HepG2 (cell line): ENCODE results near the gene KRTAP10-6. TPM values are rescaled to one million over a fixed set of nuclear protein-coding genes. Genes with fewer than 3 reads are reported as not detected.

ENCODE experiments used
- ATAC-seq: fragments of 200-7000 bp; cut with Tn5 transposase; 3 replicates; pipeline ENCODE4 v1.9.1; 2020; ENCODE audit warnings: mild to moderate bottlenecking, moderate library complexity
- BruUV-seq: library from RNA; stranded (reverse); fragments of 400-500 nt; replicated peaks from 2 replicates; lab custom pipeline; 2021; lab: Mats Ljungman, UMichigan
- CTCF ChIA-PET: fragments of 300-600 bp; formaldehyde crosslinking; extraction: SDS; loops from one replicate; lab custom pipeline; 2021; ENCODE audit warnings: low total read pairs, inconsistent platforms, low intra/inter-chr PET ratio; lab: Yijun Ruan, JAX
- POLR2A ChIA-PET: fragments of 350-600 bp; sonication (Branson Sonifier 250); formaldehyde crosslinking; loops from one replicate; lab custom pipeline; 2020; ENCODE audit warnings: antibody characterized with exemption, inconsistent platforms; lab: Yijun Ruan, JAX
- DNase-seq: peaks from one replicate; pipeline ENCODE4 v3.0.0-alpha.2; 2015; ENCODE audit warnings: low spot score
- FAIRE-seq: peaks from 3 replicates; lab custom pipeline; 2011; peaks lifted over from hg19 to GRCh38; lab: Jason Lieb, UNC
- H2AFZ ChIP-seq: one replicate; pipeline ENCODE4 v1.6.1; 2011; ENCODE audit warnings: low read length, inconsistent platforms
- H3K27ac ChIP-seq: fragments of 300-600 bp; 3 replicates; pipeline ENCODE4 v1.8.0; 2011; ENCODE audit warnings: mixed run types, mild to moderate bottlenecking, mixed read lengths, low read length, inconsistent platforms; ENCODE audit not compliant: insufficient read depth; ENCODE audit errors: extremely low read length
- H3K27me3 ChIP-seq, 2 experiments: fragments of 200-600 bp in 1 of 2; 2 replicates in 1 of 2; 3 replicates in 1 of 2; pipeline versions ENCODE4 v1.6.0 to v1.8.0; 2011; ENCODE audit warnings: low read length in 2 of 2, mild to moderate bottlenecking in 2 of 2, moderate library complexity in 2 of 2, inconsistent platforms in 1 of 2; ENCODE audit not compliant: insufficient read depth in 2 of 2, control insufficient read depth in 1 of 2
- H3K36me3 ChIP-seq, 2 experiments: fragments of 200-600 bp in 1 of 2; replicated peaks in 1 of 2; 2 replicates in 1 of 2; 3 replicates in 1 of 2; pipeline versions ENCODE4 v1.5.1 to v1.8.0; 2011; ENCODE audit warnings: low read length in 2 of 2, inconsistent platforms in 1 of 2; ENCODE audit not compliant: insufficient read depth in 2 of 2, control insufficient read depth in 1 of 2
- H3K4me1 ChIP-seq: 2 replicates; pipeline ENCODE4 v1.5.1; 2012; ENCODE audit warnings: low read length, inconsistent platforms; ENCODE audit not compliant: insufficient read depth
- H3K4me2 ChIP-seq: 2 replicates; pipeline ENCODE4 v1.6.0; 2011; ENCODE audit warnings: low read depth, low read length, inconsistent platforms
- H3K4me3 ChIP-seq, 3 experiments: fragments of 200-600 bp in 1 of 3; sonication (generic), shearing (Covaris generic) in 1 of 3; replicated peaks in 1 of 3; 2 replicates each; pipeline ENCODE4 v1.5.1; 2011 to 2016; ENCODE audit warnings: low read length in 3 of 3, inconsistent platforms in 2 of 3, low read depth in 2 of 3, mild to moderate bottlenecking in 2 of 3, control low read depth in 1 of 3, mixed read lengths in 1 of 3; ENCODE audit not compliant: insufficient read depth in 1 of 3
- H3K79me2 ChIP-seq: one replicate; pipeline ENCODE4 v1.6.1; 2011; ENCODE audit warnings: low read length, inconsistent platforms; ENCODE audit not compliant: insufficient read depth
- H3K9ac ChIP-seq: 2 replicates; pipeline ENCODE4 v1.6.0; 2011; ENCODE audit warnings: mild to moderate bottlenecking, low read depth, low read length, inconsistent platforms; ENCODE audit not compliant: insufficient read depth
- H3K9me3 ChIP-seq: 2 replicates; pipeline ENCODE4 v1.5.1; 2012; ENCODE audit warnings: mild to moderate bottlenecking, low read length
- H4K20me1 ChIP-seq: 2 replicates; pipeline ENCODE4 v1.6.0; 2011; ENCODE audit warnings: inconsistent platforms, mild to moderate bottlenecking, low read length, moderate library complexity; ENCODE audit not compliant: insufficient read depth
- CHD4 ChIP-seq: fragments of 200-600 bp; sonication (generic); IDR thresholded peaks from 2 replicates; pipeline ENCODE4 v1.7.0; 2017; ENCODE audit warnings: mild to moderate bottlenecking, low read length, borderline replicate concordance
- GATAD2A ChIP-seq: IDR thresholded peaks from 2 replicates; pipeline ENCODE4 v1.6.1; 2016
- GTF3A ChIP-seq: sonication (generic); formaldehyde crosslinking; conservative IDR thresholded peaks from 2 replicates; pipeline ENCODE4 v1.4.0; 2020; ENCODE audit warnings: mild to moderate bottlenecking, missing genetic modification reagents
- HNF4A ChIP-seq: sonication (generic); formaldehyde crosslinking; IDR thresholded peaks from 2 replicates; pipeline ENCODE4 v1.4.0; 2020; ENCODE audit warnings: missing genetic modification reagents
- HNRNPL ChIP-seq: fragments of 200-400 bp; formaldehyde crosslinking; IDR thresholded peaks from 2 replicates; pipeline ENCODE4 v1.6.1; 2017; ENCODE audit warnings: mild to moderate bottlenecking, low read depth, low read length
- HOXD1 ChIP-seq: sonication (generic); formaldehyde crosslinking; IDR thresholded peaks from 2 replicates; pipeline ENCODE4 v1.5.0; 2020; ENCODE audit warnings: missing genetic modification reagents
- JUNB ChIP-seq: sonication (generic); formaldehyde crosslinking; IDR thresholded peaks from 2 replicates; pipeline ENCODE4 v1.8.0; 2022; ENCODE audit warnings: missing genetic modification reagents, mild to moderate bottlenecking, borderline replicate concordance
- MEIS1 ChIP-seq: sonication (generic); formaldehyde crosslinking; IDR thresholded peaks from 2 replicates; pipeline ENCODE4 v1.9.0; 2021; ENCODE audit warnings: mild to moderate bottlenecking, missing genetic modification reagents, moderate library complexity, borderline replicate concordance
- NR0B2 ChIP-seq: sonication (generic); formaldehyde crosslinking; IDR thresholded peaks from 2 replicates; pipeline ENCODE4 v1.4.0; 2020; ENCODE audit warnings: mild to moderate bottlenecking, missing genetic modification reagents
- RBAK ChIP-seq: sonication (generic); formaldehyde crosslinking; IDR thresholded peaks from 2 replicates; pipeline ENCODE4 v1.5.1; 2020; ENCODE audit warnings: mild to moderate bottlenecking, missing genetic modification reagents
- ZBTB39 ChIP-seq: sonication (generic); formaldehyde crosslinking; IDR thresholded peaks from 2 replicates; pipeline ENCODE4 v1.5.0; 2020; ENCODE audit warnings: missing genetic modification reagents
- ZMAT3 ChIP-seq: sonication (generic); formaldehyde crosslinking; conservative IDR thresholded peaks from 2 replicates; pipeline ENCODE4 v1.7.0; 2021; ENCODE audit warnings: missing genetic modification reagents
- ZNF337 ChIP-seq: sonication (generic); formaldehyde crosslinking; IDR thresholded peaks from 2 replicates; pipeline ENCODE4 v1.5.1; 2020; ENCODE audit warnings: missing genetic modification reagents, low read depth, mild to moderate bottlenecking, borderline replicate concordance
- ZNF33A ChIP-seq: sonication (generic); formaldehyde crosslinking; IDR thresholded peaks from 2 replicates; pipeline ENCODE4 v1.5.1; 2020; ENCODE audit warnings: missing genetic modification reagents, mild to moderate bottlenecking, moderate library complexity, borderline replicate concordance
- ZNF430 ChIP-seq: sonication (generic); formaldehyde crosslinking; IDR thresholded peaks from 2 replicates; pipeline ENCODE4 v1.9.0; 2021; ENCODE audit warnings: mild to moderate bottlenecking, missing genetic modification reagents
- ZNF644 ChIP-seq: IDR thresholded peaks from 2 replicates; pipeline ENCODE4 v1.6.1; 2016; ENCODE audit warnings: low read depth
- ZNF7 ChIP-seq: IDR thresholded peaks from 2 replicates; pipeline ENCODE4 v1.6.1; 2016; ENCODE audit warnings: missing biosample characterization, missing genetic modification reagents
- WGBS: methylation state at CpG from one replicate; pipeline ENCODE4 v1.1.6; 2017; ENCODE audit warnings: low lambda C conversion rate; 5-methylcytosine and 5-hydroxymethylcytosine counted together
- in situ Hi-C: cut with HindIII; loops from 2 replicates; pipeline ENCODE4 v1.10.0; 2017; ENCODE audit warnings: low pct_unique_long_range_greater_than_20kb; ENCODE audit not compliant: extremely low pct_ligation_motif_present
- intact Hi-C: fragments of 100-400 bp; cut with micrococcal nuclease; formaldehyde crosslinking; loops from one replicate; pipeline ENCODE4 v1.10.0; 2022; ENCODE audit not compliant: unreplicated experiment
- polyA plus RNA-seq, 8 experiments: library from polyadenylated mRNA; depleted of rRNA in 3 of 8; stranded (reverse) in 7 of 8; unstranded in 1 of 8; fragments of >200 nt; fragmentation: Illumina TruSeq in 4 of 8; extraction: Trizol in 4 of 8; gene quantifications; 2 replicates each; pipeline versions ENCODE4 v1.2.1 to v1.2.3, GENCODE V29; 2011 to 2016; ENCODE audit warnings: low read depth in 4 of 8, missing spikeins in 1 of 8, mixed read lengths in 1 of 8; ENCODE audit not compliant: insufficient read depth in 1 of 8
- total RNA-seq, 5 experiments: library from RNA; depleted of rRNA; stranded (reverse); fragments of >200 nt; fragmentation: Illumina TruSeq; extraction: Trizol; gene quantifications; 2 replicates each; pipeline ENCODE4 v1.2.3, GENCODE V29; 2016; ENCODE audit warnings: low read depth in 1 of 5
- TF ChIP-seq, protein P1 (sequence below): sonication (generic); formaldehyde crosslinking; IDR thresholded peaks from 2 replicates; pipeline ENCODE4 v1.4.0; 2020; ENCODE audit warnings: missing genetic modification reagents
- TF ChIP-seq, protein P2 (sequence below), 2 experiments: sonication (generic) in 1 of 2; formaldehyde crosslinking in 1 of 2; IDR thresholded peaks; 2 replicates each; pipeline versions ENCODE4 v1.5.1 to v1.6.1; 2011 to 2020; ENCODE audit warnings: borderline replicate concordance in 1 of 2, low read depth in 1 of 2, low read length in 1 of 2, mild to moderate bottlenecking in 1 of 2, missing genetic modification reagents in 1 of 2, moderate library complexity in 1 of 2

KRTAP10-6 gene
- total and polyA plus RNA-seq, 2 of the 13 experiments (the other 11 are each of a cell fraction or from before 2014, with no cell fraction given), result not detected

DNA sequence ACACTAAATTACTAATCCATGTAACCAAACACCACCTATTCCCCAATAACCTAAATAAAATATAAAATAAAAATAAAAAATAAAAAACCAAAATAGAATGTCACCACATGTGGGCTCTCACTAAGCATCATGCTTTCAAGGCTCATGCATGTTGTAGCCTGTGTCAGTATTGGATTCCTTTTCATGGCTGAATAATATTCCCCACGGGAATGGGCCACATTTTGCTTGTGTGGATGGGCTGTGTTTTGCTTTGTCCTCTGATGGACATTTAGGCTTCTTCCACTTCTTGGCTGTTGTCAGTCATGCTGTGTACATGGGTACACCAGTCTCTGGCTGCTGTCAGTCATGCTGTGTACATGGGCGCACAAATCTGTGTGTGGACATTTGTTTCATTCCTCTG lies 3.2 kb downstream of the KRTAP10-6 start (continued):
- TF ChIP-seq HNF4A (CRISPR knock-in tag), result no peak
- no peak for TF ChIP-seq JUNB (CRISPR knock-in tag)

DNA sequence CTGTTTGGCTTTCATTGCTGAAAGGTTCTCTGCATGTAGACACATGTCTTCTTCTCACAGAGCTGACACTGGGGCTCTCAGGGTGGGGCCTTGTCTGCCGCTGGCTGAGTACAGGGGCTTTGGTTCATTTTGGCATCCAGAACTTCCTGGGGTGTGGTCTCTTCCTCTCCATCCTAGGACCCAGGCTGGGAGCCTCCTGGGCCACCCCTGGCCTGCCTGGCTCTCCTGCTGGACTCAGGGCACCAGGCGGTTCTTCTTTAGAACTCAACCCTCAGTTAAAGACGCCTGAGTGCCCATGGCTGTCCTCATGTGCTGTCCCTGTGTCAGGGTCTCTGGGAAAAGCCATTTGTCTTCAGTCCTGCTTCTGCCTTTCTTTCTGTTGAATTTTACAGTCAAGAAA lies 6.4 kb downstream of the KRTAP10-6 start:
- no TSS peak for BruUV-seq
- Histone ChIP-seq H2AFZ (no peak overlapping the region), H3K9me3 (peaks cover 8% of the 10 kb centered on the region; the same call in 1 of the 2 replicates), H3K4me1 (0 out of 2 replicates have a peak, but pooled peaks cover 9% of the 10 kb centered on the region), H3K4me3 (no peak overlapping the region), H3K79me2 (no peaks in the 10 kb centered on the region), H3K27ac (no peak overlapping the region), H3K36me3 (no peaks in the 10 kb centered on the region), H3K9ac (no peak overlapping the region), H3K4me2 (no peak overlapping the region), H3K27me3 (peaks cover 0 to 9% of the 10 kb centered on the region in 2 experiments; a peak in 1 of 5 replicates), H4K20me1 (no peaks in the 10 kb centered on the region)
- FAIRE-seq (no peak), DNase-seq (no peak), ATAC-seq (no peak)
- in situ Hi-C loops (no loop called here), intact Hi-C loops (no loop called here)
- 23% methylated on average over 3 of the region's 3 CpGs for WGBS
- ChIA-PET CTCF (no interaction called here), POLR2A (no interaction called here)
- TF ChIP-seq, protein P1, sequence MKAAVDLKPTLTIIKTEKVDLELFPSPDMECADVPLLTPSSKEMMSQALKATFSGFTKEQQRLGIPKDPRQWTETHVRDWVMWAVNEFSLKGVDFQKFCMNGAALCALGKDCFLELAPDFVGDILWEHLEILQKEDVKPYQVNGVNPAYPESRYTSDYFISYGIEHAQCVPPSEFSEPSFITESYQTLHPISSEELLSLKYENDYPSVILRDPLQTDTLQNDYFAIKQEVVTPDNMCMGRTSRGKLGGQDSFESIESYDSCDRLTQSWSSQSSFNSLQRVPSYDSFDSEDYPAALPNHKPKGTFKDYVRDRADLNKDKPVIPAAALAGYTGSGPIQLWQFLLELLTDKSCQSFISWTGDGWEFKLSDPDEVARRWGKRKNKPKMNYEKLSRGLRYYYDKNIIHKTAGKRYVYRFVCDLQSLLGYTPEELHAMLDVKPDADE (CRISPR knock-in tag), result no peak
- TF ChIP-seq GTF3A (CRISPR knock-in tag), result no peak
- TF ChIP-seq NR0B2 (CRISPR knock-in tag), result no peak
- no peak for TF ChIP-seq CHD4
- no peak for TF ChIP-seq ZNF33A
- TF ChIP-seq ZBTB39 (CRISPR knock-in tag), result no peak
- TF ChIP-seq ZNF644 (CRISPR knock-in tag), result no peak
- TF ChIP-seq, protein P2, sequence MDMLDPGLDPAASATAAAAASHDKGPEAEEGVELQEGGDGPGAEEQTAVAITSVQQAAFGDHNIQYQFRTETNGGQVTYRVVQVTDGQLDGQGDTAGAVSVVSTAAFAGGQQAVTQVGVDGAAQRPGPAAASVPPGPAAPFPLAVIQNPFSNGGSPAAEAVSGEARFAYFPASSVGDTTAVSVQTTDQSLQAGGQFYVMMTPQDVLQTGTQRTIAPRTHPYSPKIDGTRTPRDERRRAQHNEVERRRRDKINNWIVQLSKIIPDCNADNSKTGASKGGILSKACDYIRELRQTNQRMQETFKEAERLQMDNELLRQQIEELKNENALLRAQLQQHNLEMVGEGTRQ (IDR thresholded peaks at IDR 0.05; ENCODE audit: low read depth, low read length), result no peak
- TF ChIP-seq, protein P2 (CRISPR knock-in tag; IDR thresholded peaks at IDR 0.05; ENCODE audit: borderline replicate concordance), result no peak
- TF ChIP-seq HNRNPL, result no peak
- TF ChIP-seq RBAK, result no peak
- TF ChIP-seq MEIS1 (CRISPR knock-in tag), result no peak
- TF ChIP-seq HOXD1 (CRISPR knock-in tag), result no peak
- no peak for TF ChIP-seq ZNF7 (CRISPR knock-in tag)
- no peak for TF ChIP-seq ZNF430
- no peak for TF ChIP-seq ZMAT3
- TF ChIP-seq GATAD2A (CRISPR knock-in tag), result no peak
- TF ChIP-seq ZNF337 (CRISPR knock-in tag), result no peak
